Natural killer cell (primary cell): Measurements from ENCODE around the gene ATP1B2. TPM values are rescaled to one million over a fixed set of nuclear protein-coding genes. Genes with fewer than 3 reads are reported as not detected.

Source experiments
- ATAC-seq, 3 donors: fragments of 150-1000 bp in 2 of 3; fragments of 200-7000 bp in 1 of 3; cut with Tn5 transposase; 1 replicate in 1 of 3; 2 replicates in 2 of 3; pipeline ENCODE4 v1.10.0; 2021; ENCODE audit warnings: mild to moderate bottlenecking in 2 of 3, moderate library complexity in 2 of 3
- DNase-seq, 2 donors: peaks; one replicate each; pipeline versions ENCODE4 v3.0.0 to v3.0.0-alpha.2; 2013 to 2021; ENCODE audit warnings: mixed read lengths in 1 of 2
- H3K27ac ChIP-seq: one replicate; pipeline ENCODE4 v1.5.1; 2013; ENCODE audit warnings: mild to moderate bottlenecking, low read length
- H3K27me3 ChIP-seq: one replicate; pipeline ENCODE4 v1.6.1; 2013; ENCODE audit warnings: low read length; ENCODE audit not compliant: control insufficient read depth, insufficient read depth
- H3K36me3 ChIP-seq: one replicate; pipeline ENCODE4 v1.6.1; 2013; ENCODE audit warnings: low read length; ENCODE audit not compliant: control insufficient read depth, insufficient read depth
- H3K4me1 ChIP-seq: one replicate; pipeline ENCODE4 v1.6.1; 2013; ENCODE audit warnings: low read length; ENCODE audit not compliant: control insufficient read depth, insufficient read depth
- H3K4me3 ChIP-seq: one replicate; pipeline ENCODE4 v1.5.1; 2013; ENCODE audit warnings: low read length
- H3K9me3 ChIP-seq: one replicate; pipeline ENCODE4 v1.6.1; 2013; ENCODE audit warnings: low read length; ENCODE audit not compliant: control insufficient read depth, insufficient read depth
- H3K27ac Mint-ChIP-seq, 2 donors: one replicate each; pipeline ENCODE4 v1.8.0; 2022; ENCODE audit warnings: mild to moderate bottlenecking in 2 of 2, mixed read lengths in 2 of 2, moderate library complexity in 1 of 2
- H3K27me3 Mint-ChIP-seq, 2 donors: one replicate each; pipeline ENCODE4 v1.8.0; 2022; ENCODE audit warnings: low read depth in 2 of 2, mixed read lengths in 2 of 2
- H3K36me3 Mint-ChIP-seq: one replicate; pipeline ENCODE4 v1.8.0; 2022; ENCODE audit warnings: mixed read lengths
- H3K4me1 Mint-ChIP-seq, 2 donors: one replicate each; pipeline ENCODE4 v1.8.0; 2022; ENCODE audit warnings: mixed read lengths in 2 of 2
- H3K4me3 Mint-ChIP-seq: one replicate; pipeline ENCODE4 v1.8.0; 2022; ENCODE audit warnings: mild to moderate bottlenecking, moderate library complexity, mixed read lengths
- H3K9me3 Mint-ChIP-seq, 2 donors: one replicate each; pipeline ENCODE4 v1.8.0; 2022; ENCODE audit warnings: mixed read lengths in 2 of 2
- WGBS: methylation state at CpG from one replicate; pipeline ENCODE4 v1.1.7; 2013; ENCODE audit warnings: missing lambda C conversion rate; ENCODE audit not compliant: insufficient coverage; 5-methylcytosine and 5-hydroxymethylcytosine counted together
- intact Hi-C: fragments of 100-400 bp; cut with micrococcal nuclease; formaldehyde crosslinking; loops from one replicate; pipeline ENCODE4 v1.14.2; 2022
- total RNA-seq, 4 donors: library from RNA; stranded (reverse); fragments of 120-200 nt in 1 of 4; gene quantifications; one replicate each; pipeline versions ENCODE4 v1.2.3 to v1.2.4, GENCODE V29; 2013 to 2022
- TF ChIP-seq, protein P1 (sequence below): fragments of 200-600 bp; IDR thresholded peaks from one replicate; pipeline ENCODE4 v1.8.0; 2022; ENCODE audit warnings: antibody characterized with exemption

Gene ATP1B2
- total RNA-seq, 3 donors from 2014 or later (not counting 1 experiment from before 2014, with no cell fraction given) = 0.18 to 0.19 TPM; not detected in 1

DNA sequence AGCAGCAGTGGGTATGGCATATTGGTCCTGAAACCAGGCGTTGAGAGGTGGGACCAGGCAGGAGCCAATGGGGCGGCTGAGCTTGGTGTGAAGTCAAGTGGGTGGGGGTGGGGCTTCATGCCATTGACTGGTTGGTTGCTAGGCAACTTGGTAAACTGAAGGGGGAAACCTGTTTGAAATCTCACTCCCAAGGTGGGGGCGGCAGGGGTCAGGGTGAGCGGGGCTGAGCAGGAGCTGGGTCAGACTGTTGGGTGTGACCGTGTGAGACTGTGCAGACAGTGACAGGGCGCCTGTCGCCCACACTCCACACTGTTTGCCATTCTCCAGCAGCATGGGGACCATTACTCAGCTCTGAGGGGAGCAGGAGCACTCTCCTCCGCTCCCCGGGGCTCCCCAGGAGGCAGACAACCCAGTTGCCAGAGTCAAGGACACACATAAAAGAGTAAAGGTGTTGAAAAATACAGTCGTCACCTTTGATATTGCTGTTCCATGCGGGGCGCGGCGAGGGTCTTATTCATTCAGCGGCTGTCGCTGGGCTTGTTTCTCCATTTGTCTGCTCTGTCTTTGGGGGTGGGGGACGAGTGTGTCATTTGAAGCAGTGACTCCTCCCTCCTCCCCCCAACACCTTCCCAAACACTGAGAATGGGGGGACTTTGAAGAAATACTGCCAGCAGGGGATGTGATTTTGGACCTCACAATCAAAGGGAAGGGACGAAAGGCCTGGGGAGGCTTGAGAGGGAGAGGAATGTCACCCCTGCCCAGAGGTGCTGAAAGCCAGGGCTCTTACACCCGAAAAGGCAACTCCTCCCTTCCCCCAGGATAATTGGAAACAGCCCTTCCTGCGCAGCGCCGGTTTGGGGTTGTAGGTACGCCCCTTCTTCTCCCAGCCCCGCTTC lies 53.1 kb downstream of the ATP1B2 start:
- TF ChIP-seq, protein P1, sequence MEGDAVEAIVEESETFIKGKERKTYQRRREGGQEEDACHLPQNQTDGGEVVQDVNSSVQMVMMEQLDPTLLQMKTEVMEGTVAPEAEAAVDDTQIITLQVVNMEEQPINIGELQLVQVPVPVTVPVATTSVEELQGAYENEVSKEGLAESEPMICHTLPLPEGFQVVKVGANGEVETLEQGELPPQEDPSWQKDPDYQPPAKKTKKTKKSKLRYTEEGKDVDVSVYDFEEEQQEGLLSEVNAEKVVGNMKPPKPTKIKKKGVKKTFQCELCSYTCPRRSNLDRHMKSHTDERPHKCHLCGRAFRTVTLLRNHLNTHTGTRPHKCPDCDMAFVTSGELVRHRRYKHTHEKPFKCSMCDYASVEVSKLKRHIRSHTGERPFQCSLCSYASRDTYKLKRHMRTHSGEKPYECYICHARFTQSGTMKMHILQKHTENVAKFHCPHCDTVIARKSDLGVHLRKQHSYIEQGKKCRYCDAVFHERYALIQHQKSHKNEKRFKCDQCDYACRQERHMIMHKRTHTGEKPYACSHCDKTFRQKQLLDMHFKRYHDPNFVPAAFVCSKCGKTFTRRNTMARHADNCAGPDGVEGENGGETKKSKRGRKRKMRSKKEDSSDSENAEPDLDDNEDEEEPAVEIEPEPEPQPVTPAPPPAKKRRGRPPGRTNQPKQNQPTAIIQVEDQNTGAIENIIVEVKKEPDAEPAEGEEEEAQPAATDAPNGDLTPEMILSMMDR = no peak
- H3K36me3 ChIP-seq = peaks cover 20% of the 10 kb centered on the region
- peaks cover 10% of the 10 kb centered on the region for H3K4me1 ChIP-seq
- intact Hi-C loops = no loop called here
- WGBS = 69% methylated on average over 21 of the region's 24 CpGs
- H3K9me3 Mint-ChIP-seq = no peaks in the 10 kb centered on the region
- H3K4me3 ChIP-seq = no peak overlapping the region
- peak overlapping the region in 1 of 2 donors; percentile 66 for H3K27ac Mint-ChIP-seq
- no peak overlapping the region for H3K27ac ChIP-seq
- DNase-seq = peak in 1 of 2 donors; percentile 51
- no peaks in the 10 kb centered on the region for H3K9me3 ChIP-seq
- H3K4me1 Mint-ChIP-seq = peaks cover 0 to 23% of the 10 kb centered on the region in 2 donors
- peaks cover 25% of the 10 kb centered on the region for H3K27me3 ChIP-seq
- peak; percentile 45 to 75 (median 71) for ATAC-seq
- H3K36me3 Mint-ChIP-seq = no peaks in the 10 kb centered on the region
- H3K27me3 Mint-ChIP-seq = peaks cover 16 to 34% of the 10 kb centered on the region in 2 donors
- H3K4me3 Mint-ChIP-seq = peak overlapping the region; percentile 21

DNA sequence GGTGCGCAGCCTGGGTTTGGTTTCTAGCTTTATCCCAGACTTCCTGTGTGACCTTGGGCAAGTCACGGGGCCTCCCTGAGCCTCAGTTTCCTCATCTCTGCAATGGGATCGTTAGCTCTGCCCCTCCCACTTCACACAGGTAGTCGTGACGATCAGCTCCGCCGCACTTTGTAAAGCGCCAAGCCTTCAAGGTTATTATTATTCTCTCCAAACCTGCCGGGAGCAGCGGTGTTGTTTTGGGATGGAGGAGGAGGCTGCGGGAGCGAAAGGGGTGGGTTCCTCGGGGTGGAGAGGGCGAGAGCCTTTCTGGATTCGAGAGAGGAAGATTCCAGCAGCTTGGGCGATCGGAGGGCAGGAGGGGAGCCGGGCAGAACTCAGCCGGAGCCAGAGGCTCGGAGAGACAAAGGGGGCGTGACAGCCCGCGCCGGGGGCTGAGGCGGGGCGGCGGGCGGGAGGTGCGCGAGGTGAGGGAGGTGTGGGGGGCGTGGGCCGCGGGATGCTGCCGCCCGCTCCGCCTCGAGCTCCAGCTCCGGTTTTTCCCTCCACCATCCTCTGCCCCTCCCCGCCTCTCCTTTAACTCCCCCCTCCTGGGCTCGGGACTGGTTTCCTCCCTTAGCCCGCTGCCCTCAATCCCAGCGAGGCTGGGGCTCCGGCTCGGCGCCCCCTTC lies 54.0 kb downstream of the ATP1B2 start, which contains the start of gene EFNB3:
EFNB3 (plus strand) TSS at position 602 of the 668 bp plus-strand sequence. CDS start 397 bp downstream, outside the sequence.
- Mint-ChIP-seq H3K4me1 (peaks cover 0 to 23% of the 10 kb centered on the region in 2 donors), H3K4me3 (peak within 1 kb of the TSS; percentile 55), H3K27me3 (peaks cover 16 to 34% of the 10 kb centered on the region in 2 donors), H3K27ac (peak within 1 kb of the TSS in 1 of 2 donors; percentile 58), H3K9me3 (no peaks in the 10 kb centered on the region), H3K36me3 (no peaks in the 10 kb centered on the region)
- Histone ChIP-seq H3K36me3 (peaks cover 20% of the 10 kb centered on the region), H3K4me1 (peaks cover 10% of the 10 kb centered on the region), H3K27ac (no peak within 1 kb of the TSS), H3K9me3 (no peaks in the 10 kb centered on the region), H3K4me3 (no peak within 1 kb of the TSS), H3K27me3 (peaks cover 25% of the 10 kb centered on the region)
- 2% methylated on average over 44 of the region's 45 CpGs for WGBS
- ATAC-seq = peak in 2 of 3 donors; percentile 40
- DNase-seq = peak in 1 of 2 donors; percentile 34
- TF ChIP-seq, protein P1 = no peak
- intact Hi-C loops = no loop called here

DNA sequence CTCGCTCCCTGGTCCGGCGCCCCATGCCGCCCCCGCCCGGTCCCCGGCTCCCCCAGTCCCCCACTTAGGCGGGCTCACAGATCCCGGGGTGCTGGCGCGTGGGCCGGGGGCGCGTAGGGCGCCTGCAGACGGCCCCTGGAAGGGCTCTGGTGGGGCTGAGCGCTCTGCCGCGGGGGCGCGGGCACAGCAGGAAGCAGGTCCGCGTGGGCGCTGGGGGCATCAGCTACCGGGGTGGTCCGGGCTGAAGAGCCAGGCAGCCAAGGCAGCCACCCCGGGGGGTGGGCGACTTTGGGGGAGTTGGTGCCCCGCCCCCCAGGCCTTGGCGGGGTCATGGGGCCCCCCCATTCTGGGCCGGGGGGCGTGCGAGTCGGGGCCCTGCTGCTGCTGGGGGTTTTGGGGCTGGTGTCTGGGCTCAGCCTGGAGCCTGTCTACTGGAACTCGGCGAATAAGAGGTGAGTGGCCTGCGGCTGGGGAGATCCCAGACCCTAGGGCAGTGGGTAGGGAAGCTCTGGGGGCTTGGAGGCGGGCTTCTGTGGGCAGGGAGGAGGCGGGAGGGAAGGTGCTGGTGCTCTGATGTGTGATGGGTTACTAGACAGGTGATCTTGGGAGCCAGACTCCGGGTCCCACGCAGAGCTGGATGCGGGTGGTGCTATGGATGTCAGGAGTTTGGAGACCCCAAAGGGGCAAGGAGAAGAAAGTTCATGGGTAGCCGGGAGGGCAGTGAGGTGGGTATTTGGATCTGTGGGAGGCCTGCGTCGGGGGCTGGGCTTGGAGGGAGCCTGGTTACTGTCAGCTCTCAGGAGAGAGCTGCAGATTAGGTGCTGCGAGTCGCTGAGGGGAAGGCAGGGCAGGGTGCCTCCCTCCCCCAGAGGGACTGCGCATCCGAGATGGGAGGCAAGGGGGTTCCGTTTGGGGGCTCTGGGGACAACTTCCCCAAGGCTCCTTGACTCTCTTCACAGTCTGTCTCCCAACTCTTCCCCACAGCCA lies 54.8 kb downstream of the ATP1B2 start:
- 6% methylated on average over 50 of the region's 50 CpGs for WGBS
- DNase-seq (peak in 1 of 2 donors; percentile 23), ATAC-seq (peak in 2 of 3 donors; percentile 16 to 40)
- Mint-ChIP-seq H3K27ac (peak overlapping the region in 1 of 2 donors; percentile 58), H3K36me3 (no peaks in the 10 kb centered on the region), H3K9me3 (no peaks in the 10 kb centered on the region), H3K4me3 (peak overlapping the region; percentile 40), H3K4me1 (peaks cover 6 to 29% of the 10 kb centered on the region in 2 donors), H3K27me3 (peaks cover 16 to 34% of the 10 kb centered on the region in 2 donors)
- H3K36me3 ChIP-seq = peaks cover 20% of the 10 kb centered on the region
- peaks cover 15% of the 10 kb centered on the region for H3K4me1 ChIP-seq
- no peak overlapping the region for H3K4me3 ChIP-seq
- no peak overlapping the region for H3K27ac ChIP-seq
- intact Hi-C loops = no loop called here
- H3K27me3 ChIP-seq = peaks cover 25% of the 10 kb centered on the region
- TF ChIP-seq, protein P1 = no peak
- H3K9me3 ChIP-seq = no peaks in the 10 kb centered on the region
